C1 segment of cervical spinal cord (tissue), 14 donors: Measurements from ENCODE around the gene MYL7.
"Not testable (repeated sequence)": the region's sequence is repeated elsewhere in the genome, so short reads cannot be mapped to it uniquely, and the experiment has no call there.

Experiments
- DNase-seq, 14 donors: peaks; one replicate each; lab custom pipeline; 2025; lab: John Stamatoyannopoulos, UW

MYL7 gene

DNA sequence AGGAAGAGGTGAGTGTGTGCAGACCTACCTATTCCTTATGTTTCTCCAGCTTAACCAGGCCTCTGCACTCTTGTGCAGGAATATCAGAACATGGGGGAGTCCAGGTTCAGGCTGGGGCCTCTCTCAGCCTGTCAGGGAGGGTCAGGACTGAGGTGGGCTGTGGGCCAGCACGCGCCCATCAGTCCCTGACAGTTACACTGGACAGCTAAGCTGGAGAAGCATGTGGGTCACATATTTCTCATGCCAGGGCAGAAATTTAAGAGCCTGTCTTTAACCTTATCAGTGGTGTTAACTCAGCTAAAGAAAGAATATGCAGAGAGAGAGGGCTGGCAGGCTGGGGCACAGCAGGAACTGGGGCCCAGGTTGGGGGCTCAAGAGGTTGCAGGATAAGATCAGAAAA lies 9.1 kb downstream of the MYL7 start:
- no peak for DNase-seq

GRCh38 chr7:44131173-44132029 lies 9.7 kb downstream of the MYL7 start:
- DNase-seq, result no peak

DNA sequence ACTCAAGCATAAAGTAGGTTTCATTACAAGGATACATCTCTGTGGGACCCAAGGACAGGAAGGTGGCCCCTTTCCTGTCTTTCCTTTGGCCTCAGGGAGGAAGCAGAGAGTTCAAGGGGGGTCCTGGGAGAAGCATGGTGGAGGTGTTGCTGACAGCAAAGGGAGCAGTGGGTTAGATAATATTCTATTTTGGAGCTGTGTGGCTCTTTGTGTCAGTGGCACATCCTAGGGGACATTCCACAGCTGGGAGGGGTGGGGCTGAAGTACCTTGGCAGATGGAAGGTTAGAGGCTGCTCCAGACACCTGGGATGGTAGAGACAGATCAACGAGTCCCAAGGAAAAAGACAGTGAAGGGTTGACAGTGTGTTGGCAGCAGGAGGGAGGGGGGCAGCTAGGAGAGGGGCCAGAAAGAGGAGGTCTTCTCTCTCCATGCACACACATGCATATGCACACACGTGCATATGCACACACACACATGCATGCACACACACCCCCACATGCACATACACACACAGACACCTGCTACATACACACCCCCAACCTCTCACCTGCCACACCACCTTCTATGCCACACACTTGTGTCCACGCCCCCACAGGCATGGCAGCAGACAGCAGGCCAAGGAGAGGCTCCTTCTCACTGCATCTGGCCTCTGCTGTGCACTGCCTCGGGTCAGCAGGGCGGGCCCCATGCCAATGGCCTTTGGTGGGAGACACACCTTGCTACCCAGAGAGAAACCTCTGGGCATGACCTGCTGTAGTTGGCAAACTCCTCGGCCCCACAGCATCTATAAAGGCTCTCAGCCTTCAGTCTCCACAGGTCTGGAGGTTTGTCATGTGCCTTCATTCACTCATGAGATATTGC lies 12.2 kb downstream of the MYL7 start:
- DNase-seq, result no peak

DNA sequence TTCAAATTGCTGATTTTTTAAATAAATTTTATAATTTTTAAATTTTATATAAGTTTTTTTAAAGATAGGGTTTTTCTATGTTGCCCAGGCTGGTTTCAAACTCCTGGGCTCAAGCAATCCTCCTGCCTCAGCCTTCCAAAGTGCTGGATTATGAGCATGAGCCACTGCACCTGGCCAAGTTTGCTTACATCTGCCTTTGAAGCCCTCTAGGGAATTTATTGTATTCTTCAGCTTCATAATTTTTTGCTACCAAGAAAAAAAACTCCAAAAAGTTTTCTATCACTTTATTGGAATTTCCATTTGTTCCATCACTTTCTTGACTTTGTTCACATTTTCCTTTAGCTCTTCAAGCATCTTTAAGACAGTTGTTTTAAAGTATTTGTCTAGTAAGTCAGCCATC lies 14.0 kb downstream of the MYL7 start:
- DNase-seq, result no peak

DNA sequence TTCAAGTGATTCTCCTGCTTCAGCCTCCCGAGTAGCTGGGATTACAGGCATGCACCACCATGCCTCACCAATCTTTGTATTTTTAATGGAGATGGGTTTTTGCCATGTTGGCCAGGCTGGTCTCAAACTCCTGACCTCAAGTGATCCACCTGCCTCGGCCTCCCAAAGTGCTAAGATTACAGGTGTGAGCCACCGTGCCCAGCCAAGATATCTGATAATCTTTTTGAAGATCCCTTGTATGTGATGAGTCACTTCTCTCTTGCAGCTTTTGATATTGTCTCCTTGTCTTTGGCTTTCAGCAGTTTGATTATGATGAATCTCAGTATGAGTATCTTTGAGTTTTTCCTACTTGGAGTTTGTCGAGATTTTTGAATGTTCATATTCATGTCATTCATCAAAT lies 14.6 kb downstream of the MYL7 start:
- not testable (repeated sequence) for DNase-seq

GRCh38 chr7:44124822-44125202 lies 16.3 kb downstream of the MYL7 start:
- DNase-seq, result no peak

DNA sequence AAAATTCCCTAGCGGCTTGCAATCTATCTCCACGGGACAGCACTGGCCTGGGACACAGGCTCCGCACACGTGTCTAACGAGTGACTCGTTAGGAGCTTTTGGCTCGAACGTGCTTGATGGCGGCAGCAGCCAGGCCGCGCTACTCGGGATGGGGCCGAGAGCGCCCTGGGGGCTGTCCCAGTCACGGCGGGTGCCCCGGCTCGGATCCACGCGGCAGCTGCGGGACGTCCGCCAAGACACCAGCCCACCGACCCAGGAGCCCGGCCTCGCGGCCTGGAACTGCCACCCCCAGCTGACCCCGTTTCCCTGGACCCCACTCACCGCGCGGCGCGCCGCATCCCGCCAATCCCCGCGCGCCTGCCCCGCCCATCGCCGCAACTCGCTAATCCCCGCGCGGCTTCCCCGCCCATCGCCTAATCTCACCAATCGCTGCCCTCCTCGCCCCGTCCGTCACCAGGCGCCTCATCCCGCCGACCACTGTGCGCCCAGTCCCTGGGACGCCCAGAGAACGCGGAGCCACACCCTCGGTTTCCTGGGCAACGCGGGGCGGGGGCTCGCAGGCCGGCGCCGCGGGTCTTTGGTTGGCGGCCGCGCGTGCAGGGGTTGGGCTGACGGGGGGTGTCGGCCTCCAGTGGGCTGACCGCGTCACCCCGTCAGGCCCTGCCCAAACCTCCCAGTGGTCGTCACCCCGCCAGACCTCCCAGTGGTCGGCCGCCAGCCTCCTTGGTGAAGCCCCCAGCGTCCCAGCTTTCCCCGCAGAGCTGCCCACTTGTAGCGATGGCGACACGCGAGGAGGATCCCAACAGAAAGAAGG lies 17.7 kb downstream of the MYL7 start, which contains the start of gene POLD2:
Gene POLD2 (minus strand): TSS at position 359 of the 814 bp plus-strand sequence. CDS start 1,495 bp downstream, outside the sequence.
- peak; percentile 68 to 97 (median 93) for DNase-seq

GRCh38 chr7:44122529-44122928 lies 18.6 kb downstream of the MYL7 start:
- DNase-seq, result no peak

DNA sequence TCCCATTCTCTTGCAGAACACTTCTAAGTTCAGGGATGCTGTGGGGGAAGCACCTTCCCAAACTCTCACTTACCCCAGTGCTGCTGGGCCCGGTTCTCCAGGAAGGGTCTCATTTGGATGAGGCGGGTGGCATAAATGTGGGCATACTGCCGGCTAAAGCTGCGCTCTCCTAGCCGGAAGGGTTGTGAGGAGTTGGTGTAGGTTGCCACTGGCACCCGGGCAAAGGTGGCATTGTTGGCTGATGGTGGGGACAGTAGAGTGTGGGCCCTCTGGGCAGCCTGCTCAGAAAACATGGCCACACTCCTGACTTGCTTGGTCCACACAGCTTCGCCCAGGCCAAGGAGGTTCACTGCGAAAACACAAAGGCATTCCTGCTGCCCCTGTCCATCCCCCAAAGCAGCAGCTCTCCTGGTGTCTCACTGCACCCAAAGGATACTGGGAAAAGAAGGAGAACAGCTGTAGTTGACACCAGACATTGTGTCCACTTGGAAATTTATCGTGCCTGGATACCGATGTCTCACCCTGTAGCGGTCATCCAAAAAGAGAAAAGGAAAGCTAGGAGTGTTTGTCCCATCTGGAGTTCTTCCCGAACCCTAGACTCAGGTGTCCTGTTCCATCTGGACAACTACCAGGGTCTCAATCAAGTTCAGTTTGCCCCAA lies 19.2 kb downstream of the MYL7 start:
- no peak for DNase-seq

GRCh38 chr7:44120395-44120794 lies 20.7 kb downstream of the MYL7 start:
- no peak for DNase-seq

GRCh38 chr7:44119829-44120380 lies 21.2 kb downstream of the MYL7 start:
- DNase-seq, result no peak

DNA sequence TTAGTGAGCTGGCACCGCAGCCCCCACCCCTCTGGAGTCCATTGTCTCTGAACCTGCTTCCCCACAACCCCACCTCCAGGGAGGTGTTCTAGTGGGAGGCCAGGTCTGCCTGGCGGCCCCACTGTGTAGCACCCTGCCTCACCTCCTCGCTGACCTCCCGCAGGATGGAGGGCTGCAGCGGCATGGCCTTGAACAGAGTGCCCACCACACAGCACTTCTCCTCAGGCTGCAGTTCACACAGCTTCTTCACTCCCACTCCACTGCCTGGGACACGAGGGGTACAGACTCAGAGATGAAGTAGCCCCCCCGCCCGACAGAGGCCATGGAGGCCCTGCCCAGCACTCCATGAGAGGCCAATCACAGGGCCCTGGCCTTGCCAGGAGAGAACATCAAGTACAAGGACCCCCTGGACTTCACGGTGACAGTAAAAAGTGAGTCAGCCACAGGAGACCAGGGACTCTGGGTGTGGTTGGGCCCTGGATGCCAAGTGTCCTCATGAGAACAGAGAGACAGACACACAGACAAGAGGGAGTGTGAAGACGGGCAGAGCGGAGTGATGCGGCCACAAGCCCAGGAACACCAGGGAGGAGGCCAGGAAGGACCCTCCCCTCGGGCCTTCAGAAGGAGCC lies 23.2 kb downstream of the MYL7 start:
- DNase-seq, result no peak

DNA sequence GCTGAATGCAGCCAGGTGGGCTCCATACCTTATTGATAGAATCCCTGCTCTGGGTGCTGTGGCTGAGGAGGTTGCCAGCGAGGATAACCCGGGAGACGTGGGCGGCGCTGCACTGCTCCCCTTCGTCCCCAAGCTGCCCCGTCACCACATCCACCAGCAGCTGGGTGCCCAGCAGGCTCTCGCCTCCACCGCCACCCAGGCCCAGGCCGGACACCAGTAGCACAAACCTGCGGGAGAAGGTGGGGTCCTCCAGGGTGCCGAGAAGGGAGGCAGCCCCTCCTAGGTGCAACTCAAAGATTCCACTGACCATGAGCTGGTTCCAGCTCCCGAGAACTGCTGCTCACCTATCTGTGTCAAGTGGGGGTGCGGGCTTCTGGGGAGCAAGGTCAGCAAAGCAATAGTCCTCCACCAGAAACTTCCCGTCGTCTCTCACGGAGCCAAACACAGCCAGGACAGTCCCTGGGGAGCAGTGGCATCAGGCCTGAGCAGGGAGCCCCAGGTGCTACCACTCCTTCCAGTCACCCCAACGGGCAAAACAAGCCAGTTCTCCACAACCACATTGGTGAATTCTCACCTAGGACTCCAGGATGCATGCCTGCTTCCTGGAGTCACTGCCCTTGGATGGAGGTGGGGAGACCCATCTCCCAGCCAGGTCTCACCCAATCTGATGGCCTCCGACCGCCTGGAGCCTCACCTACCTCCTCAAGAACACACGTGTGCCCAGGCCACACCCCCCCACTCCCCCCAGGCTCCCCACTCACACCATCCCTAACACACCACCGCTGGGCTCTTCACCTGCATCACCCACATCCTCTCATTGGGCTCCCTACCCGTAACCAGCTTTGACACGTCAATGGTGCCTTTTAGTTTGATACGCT lies 24.1 kb downstream of the MYL7 start:
- DNase-seq, result no peak

DNA sequence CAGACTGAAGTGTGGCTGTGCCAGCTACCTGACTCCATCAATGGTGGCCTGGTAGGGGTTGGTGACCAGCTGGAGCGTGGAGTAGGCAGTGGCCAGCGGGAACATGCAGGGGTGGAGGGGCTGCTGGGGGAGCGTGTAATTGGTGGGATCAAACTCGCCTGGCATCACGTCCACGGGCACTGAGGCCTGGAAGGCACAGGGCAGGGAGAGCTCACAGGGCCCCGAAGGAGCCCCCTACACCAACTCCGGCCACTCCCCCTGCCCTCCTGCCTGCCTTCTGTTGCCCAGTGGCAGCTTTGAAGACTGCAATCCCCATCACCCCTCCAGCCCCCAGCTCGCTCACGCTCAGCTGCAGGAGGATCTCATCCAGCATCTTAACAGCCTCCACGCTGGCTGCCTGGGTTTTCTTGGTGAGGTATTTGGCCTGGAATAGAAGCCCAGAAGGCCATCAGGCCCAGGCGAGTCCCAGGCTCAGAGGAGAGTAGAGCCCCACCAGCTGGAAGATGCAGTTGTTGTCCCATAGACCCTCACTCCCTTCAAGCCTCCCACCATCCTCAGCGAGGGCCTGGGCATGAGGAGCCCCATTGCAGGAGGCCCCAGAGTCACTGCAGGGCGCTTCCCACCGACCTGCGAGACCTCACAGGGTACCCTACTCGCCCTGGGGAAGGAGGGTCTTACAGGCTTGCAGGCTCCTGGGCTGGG lies 24.9 kb downstream of the MYL7 start:
- peak in 1 of 14 donors; percentile 37 for DNase-seq

DNA sequence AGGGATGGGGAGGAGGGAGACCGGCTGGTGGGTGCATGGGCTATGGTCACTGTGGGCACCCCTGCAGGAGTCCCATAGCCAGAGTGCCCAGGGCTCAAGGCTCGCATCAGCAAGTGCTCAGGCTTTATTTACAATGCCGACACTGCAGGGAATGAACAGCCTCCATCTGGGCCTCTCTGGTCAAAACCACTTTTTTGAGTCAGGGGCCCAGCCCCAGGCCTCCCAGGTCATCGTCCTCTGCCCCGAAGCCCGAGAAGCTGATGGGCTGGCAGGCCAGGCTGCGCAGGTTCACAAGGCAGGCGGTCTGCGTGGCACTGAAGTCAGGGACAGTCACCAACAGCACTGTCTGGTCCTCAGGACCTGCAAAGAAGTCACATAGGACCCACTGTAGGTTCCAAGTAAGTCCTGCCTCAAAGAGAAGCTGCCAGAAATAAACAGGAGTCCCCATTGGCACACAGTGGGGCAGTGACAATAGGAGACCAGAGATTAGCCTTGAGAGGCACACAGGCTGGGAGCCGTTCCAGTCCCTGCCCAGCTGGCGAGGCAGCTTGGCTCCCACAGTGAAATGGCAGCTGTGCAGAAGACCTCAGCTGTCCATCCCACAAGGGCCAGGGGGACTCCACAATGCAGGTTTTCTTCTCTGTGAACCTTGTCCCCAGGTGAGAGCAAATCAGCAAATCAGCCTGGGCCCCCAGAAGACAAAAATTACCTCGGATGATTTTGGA lies 26.4 kb downstream of the MYL7 start:
- peak in 12 of 14 donors; percentile 34 to 76 (median 68) for DNase-seq

DNA sequence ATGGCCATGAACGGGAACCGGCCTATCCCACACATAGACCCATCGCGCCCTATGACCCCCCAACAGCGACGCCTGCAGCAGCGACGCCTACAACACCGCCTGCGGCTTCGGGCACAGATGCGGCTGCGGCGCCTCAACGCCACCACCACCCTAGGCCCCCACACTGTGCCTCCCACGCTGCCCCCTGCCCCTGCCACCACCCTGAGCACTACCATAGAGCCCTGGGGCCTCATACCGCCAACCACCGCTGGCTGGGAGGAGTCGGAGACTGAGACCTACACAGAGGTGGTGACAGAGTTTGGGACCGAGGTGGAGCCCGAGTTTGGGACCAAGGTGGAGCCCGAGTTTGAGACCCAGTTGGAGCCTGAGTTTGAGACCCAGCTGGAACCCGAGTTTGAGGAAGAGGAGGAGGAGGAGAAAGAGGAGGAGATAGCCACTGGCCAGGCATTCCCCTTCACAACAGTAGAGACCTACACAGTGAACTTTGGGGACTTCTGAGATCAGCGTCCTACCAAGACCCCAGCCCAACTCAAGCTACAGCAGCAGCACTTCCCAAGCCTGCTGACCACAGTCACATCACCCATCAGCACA lies 27.3 kb downstream of the MYL7 start:
- DNase-seq, result no peak

- DNase-seq, result no peak
These were observed 28.0 kb downstream of the MYL7 start for GRCh38 chr7:44112997-44113763.
